Activated T-helper 2 cell treated with anti-CD3 and anti-CD28 coated beads, Interferon-gamma antibody, Interleukin-2, Interleukin-4, amounts not matched to agents 10 μg/mL and 5 μg/mL and 100 μg/mL, durations not matched to agents 14 hours and 24 hours and 36 hours (primary cell): ENCODE data around the gene ANKRD23. TPM values are rescaled to one million over a fixed set of nuclear protein-coding genes. Genes with fewer than 3 reads are reported as not detected.
"Not testable (repeated sequence)": the region's sequence is repeated elsewhere in the genome, so short reads cannot be mapped to it uniquely, and the experiment has no call there.

Experiments used
- DNase-seq: peaks from one replicate; pipeline ENCODE4 v3.0.0; 2021; ENCODE audit warnings: low spot score
- H3K27ac Mint-ChIP-seq: one replicate; pipeline ENCODE4 v1.8.0; 2021; ENCODE audit warnings: mixed read lengths
- H3K27me3 Mint-ChIP-seq: one replicate; pipeline ENCODE4 v1.8.0; 2021; ENCODE audit warnings: low read depth, mixed read lengths
- H3K36me3 Mint-ChIP-seq: one replicate; pipeline ENCODE4 v1.8.0; 2021; ENCODE audit warnings: low read depth, mixed read lengths
- H3K4me1 Mint-ChIP-seq: one replicate; pipeline ENCODE4 v1.8.0; 2021; ENCODE audit warnings: low read depth, mixed read lengths
- H3K4me3 Mint-ChIP-seq: one replicate; pipeline ENCODE4 v1.8.0; 2021; ENCODE audit warnings: low read depth, mild to moderate bottlenecking, moderate library complexity, mixed read lengths
- H3K9me3 Mint-ChIP-seq: one replicate; pipeline ENCODE4 v1.8.0; 2021; ENCODE audit warnings: mixed read lengths
- intact Hi-C: fragments of 100-400 bp; cut with micrococcal nuclease; formaldehyde crosslinking; loops from one replicate; pipeline ENCODE4 v1.15.1; 2023
- total RNA-seq: library from RNA; stranded (reverse); gene quantifications from 2 replicates; pipeline ENCODE4 v1.2.3, GENCODE V29; 2022

The ANKRD23 gene
- total RNA-seq = 7.0 and 9.1 TPM in 2 replicates

- no peak within 1 kb of the TSS for H3K4me3 Mint-ChIP-seq
- DNase-seq = no peak
- intact Hi-C loops = no loop called here
- H3K27me3 Mint-ChIP-seq = no peaks in the 10 kb centered on the region
- peaks cover 42% of the 10 kb centered on the region for H3K36me3 Mint-ChIP-seq
- H3K27ac Mint-ChIP-seq = peak within 1 kb of the TSS; percentile 33
- peaks cover 5% of the 10 kb centered on the region for H3K4me1 Mint-ChIP-seq
- no peaks in the 10 kb centered on the region for H3K9me3 Mint-ChIP-seq
These were observed at the start of gene ANKRD23 for GRCh38 chr2:96843538-96844268. Gene ANKRD23, minus strand, starts transcription at chr2:96844021. Its CDS starts 29 bp downstream, at chr2:96843992.

- no peaks in the 10 kb centered on the region for H3K9me3 Mint-ChIP-seq
- H3K4me3 Mint-ChIP-seq = no peak overlapping the region
- H3K4me1 Mint-ChIP-seq = peaks cover 28% of the 10 kb centered on the region
- no peak overlapping the region for H3K27ac Mint-ChIP-seq
- peaks cover 1% of the 10 kb centered on the region for H3K27me3 Mint-ChIP-seq
- DNase-seq = no peak
- no peaks in the 10 kb centered on the region for H3K36me3 Mint-ChIP-seq
- intact Hi-C loops = no loop called here
These were observed 47.9 kb upstream of the ANKRD23 start for GRCh38 chr2:96891591-96892333.

- DNase-seq = no peak
- Mint-ChIP-seq H3K4me3 (no peak overlapping the region), H3K4me1 (peaks cover 22% of the 10 kb centered on the region), H3K9me3 (no peaks in the 10 kb centered on the region), H3K27ac (no peak overlapping the region), H3K27me3 (peaks cover 1% of the 10 kb centered on the region), H3K36me3 (no peaks in the 10 kb centered on the region)
- intact Hi-C loops = no loop called here
These were observed 47.0 kb upstream of the ANKRD23 start for GRCh38 chr2:96890726-96891385.

- Mint-ChIP-seq H3K9me3 (no peaks in the 10 kb centered on the region), H3K4me3 (no peak overlapping the region), H3K27me3 (peaks cover 1% of the 10 kb centered on the region), H3K4me1 (peaks cover 20% of the 10 kb centered on the region), H3K27ac (no peak overlapping the region), H3K36me3 (no peaks in the 10 kb centered on the region)
- intact Hi-C loops = no loop called here
- no peak for DNase-seq
These were observed 46.4 kb upstream of the ANKRD23 start for GRCh38 chr2:96890252-96890651.

- H3K4me1 Mint-ChIP-seq = peaks cover 16% of the 10 kb centered on the region
- H3K36me3 Mint-ChIP-seq, H3K4me3 Mint-ChIP-seq, H3K27ac Mint-ChIP-seq, intact Hi-C loops, DNase-seq, H3K9me3 Mint-ChIP-seq, H3K27me3 Mint-ChIP-seq: not testable (repeated sequence)
These were observed 45.7 kb upstream of the ANKRD23 start for GRCh38 chr2:96889502-96889901.

- peaks cover 1% of the 10 kb centered on the region for H3K27me3 Mint-ChIP-seq
- H3K4me1 Mint-ChIP-seq = peaks cover 16% of the 10 kb centered on the region
- no peak for DNase-seq
- intact Hi-C loops = no loop called here
- no peak overlapping the region for H3K4me3 Mint-ChIP-seq
- H3K27ac Mint-ChIP-seq = no peak overlapping the region
- no peaks in the 10 kb centered on the region for H3K36me3 Mint-ChIP-seq
- no peaks in the 10 kb centered on the region for H3K9me3 Mint-ChIP-seq
These were observed 44.5 kb upstream of the ANKRD23 start for GRCh38 chr2:96888072-96889011.

- intact Hi-C loops = no loop called here
- no peak for DNase-seq
- Mint-ChIP-seq H3K36me3 (no peaks in the 10 kb centered on the region), H3K9me3 (no peaks in the 10 kb centered on the region), H3K4me3 (no peak overlapping the region), H3K27ac (no peak overlapping the region), H3K4me1 (peaks cover 16% of the 10 kb centered on the region), H3K27me3 (peaks cover 1% of the 10 kb centered on the region)
These were observed 43.7 kb upstream of the ANKRD23 start for GRCh38 chr2:96887493-96888012.

- Mint-ChIP-seq H3K27me3 (peaks cover 1% of the 10 kb centered on the region), H3K4me3 (no peak overlapping the region), H3K9me3 (no peaks in the 10 kb centered on the region), H3K4me1 (peaks cover 8% of the 10 kb centered on the region), H3K36me3 (no peaks in the 10 kb centered on the region), H3K27ac (no peak overlapping the region)
- no peak for DNase-seq
- intact Hi-C loops = no loop called here
These were observed 41.9 kb upstream of the ANKRD23 start for GRCh38 chr2:96885432-96886347.

GRCh38 chr2:96884299-96885094 is 40.7 kb upstream of the ANKRD23 start:
- Mint-ChIP-seq H3K27me3 (peaks cover 1% of the 10 kb centered on the region), H3K4me1 (peaks cover 6% of the 10 kb centered on the region), H3K4me3 (no peak overlapping the region), H3K27ac (no peak overlapping the region), H3K9me3 (no peaks in the 10 kb centered on the region), H3K36me3 (no peaks in the 10 kb centered on the region)
- DNase-seq = no peak
- intact Hi-C loops = no loop called here

- intact Hi-C loops = no loop called here
- Mint-ChIP-seq H3K27ac (no peak overlapping the region), H3K27me3 (peaks cover 1% of the 10 kb centered on the region), H3K9me3 (no peaks in the 10 kb centered on the region), H3K4me1 (peaks cover 3% of the 10 kb centered on the region), H3K36me3 (no peaks in the 10 kb centered on the region), H3K4me3 (no peak overlapping the region)
- no peak for DNase-seq
These were observed 39.5 kb upstream of the ANKRD23 start for GRCh38 chr2:96883306-96883705.

GRCh38 chr2:96882906-96883305 is 39.1 kb upstream of the ANKRD23 start:
- H3K4me3 Mint-ChIP-seq = no peak overlapping the region
- intact Hi-C loops = no loop called here
- H3K4me1 Mint-ChIP-seq = no peaks in the 10 kb centered on the region
- H3K36me3 Mint-ChIP-seq = no peaks in the 10 kb centered on the region
- no peak overlapping the region for H3K27ac Mint-ChIP-seq
- H3K27me3 Mint-ChIP-seq = peaks cover 1% of the 10 kb centered on the region
- DNase-seq = no peak
- H3K9me3 Mint-ChIP-seq = no peaks in the 10 kb centered on the region
